HG02870 (cell line): ENCODE results near the gene ZNF805.
A peak's percentile ranks its signal among the peaks of the same experiment; 100 is the strongest.
"Not testable (repeated sequence)": the region's sequence is repeated elsewhere in the genome, so short reads cannot be mapped to it uniquely, and the experiment has no call there.

ENCODE experiments used
- ATAC-seq: cut with Tn5 transposase; IDR thresholded peaks from one replicate; pipeline ENCODE4 v1.9.1; 2021; ENCODE audit warnings: mild to moderate bottlenecking, moderate library complexity; ENCODE audit not compliant: unreplicated experiment

Gene ZNF805

DNA sequence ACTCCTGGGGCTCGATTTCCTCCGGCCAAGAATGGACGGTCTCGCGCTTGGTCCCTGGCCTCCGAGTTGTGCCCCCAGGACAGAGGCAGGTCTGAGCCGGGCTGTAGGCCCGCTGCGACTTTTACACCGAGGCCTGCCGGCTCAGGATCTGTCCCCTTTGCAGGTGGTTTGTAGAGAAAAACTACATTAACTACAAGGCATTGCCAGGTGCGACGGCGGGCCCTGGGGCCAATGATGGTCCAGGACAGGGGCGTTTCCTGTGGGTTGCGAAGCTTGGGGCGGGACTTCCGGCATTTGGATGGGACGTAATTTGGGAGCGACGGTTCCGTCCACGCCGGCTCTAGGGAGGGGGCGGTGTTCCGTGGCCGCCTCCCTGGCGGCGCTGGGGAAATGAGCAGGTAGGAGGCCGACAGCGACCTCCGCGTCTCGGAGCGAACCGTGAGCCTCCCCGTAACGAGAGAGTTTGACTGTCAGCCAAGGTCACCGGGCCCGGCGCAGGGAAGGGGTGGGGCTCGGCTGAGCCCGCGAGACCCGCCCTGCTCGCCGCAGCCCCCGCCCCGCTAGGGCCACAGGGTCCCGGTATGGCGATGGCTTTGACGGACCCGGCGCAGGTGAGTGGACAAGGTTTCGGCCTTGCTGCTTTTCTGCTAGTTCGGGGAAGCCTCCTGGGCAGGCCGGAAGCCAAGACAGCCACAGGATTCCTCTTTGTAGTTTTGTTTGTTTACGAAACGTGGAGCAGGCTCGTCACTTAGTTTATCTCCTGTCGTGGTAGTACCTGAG, at the start of gene ZNF805:
TSS of gene ZNF805 (plus strand) at position 322 of the 780 bp plus-strand sequence. CDS start at position 582, 260 bp downstream.
- ATAC-seq, result peak; percentile 89

DNA sequence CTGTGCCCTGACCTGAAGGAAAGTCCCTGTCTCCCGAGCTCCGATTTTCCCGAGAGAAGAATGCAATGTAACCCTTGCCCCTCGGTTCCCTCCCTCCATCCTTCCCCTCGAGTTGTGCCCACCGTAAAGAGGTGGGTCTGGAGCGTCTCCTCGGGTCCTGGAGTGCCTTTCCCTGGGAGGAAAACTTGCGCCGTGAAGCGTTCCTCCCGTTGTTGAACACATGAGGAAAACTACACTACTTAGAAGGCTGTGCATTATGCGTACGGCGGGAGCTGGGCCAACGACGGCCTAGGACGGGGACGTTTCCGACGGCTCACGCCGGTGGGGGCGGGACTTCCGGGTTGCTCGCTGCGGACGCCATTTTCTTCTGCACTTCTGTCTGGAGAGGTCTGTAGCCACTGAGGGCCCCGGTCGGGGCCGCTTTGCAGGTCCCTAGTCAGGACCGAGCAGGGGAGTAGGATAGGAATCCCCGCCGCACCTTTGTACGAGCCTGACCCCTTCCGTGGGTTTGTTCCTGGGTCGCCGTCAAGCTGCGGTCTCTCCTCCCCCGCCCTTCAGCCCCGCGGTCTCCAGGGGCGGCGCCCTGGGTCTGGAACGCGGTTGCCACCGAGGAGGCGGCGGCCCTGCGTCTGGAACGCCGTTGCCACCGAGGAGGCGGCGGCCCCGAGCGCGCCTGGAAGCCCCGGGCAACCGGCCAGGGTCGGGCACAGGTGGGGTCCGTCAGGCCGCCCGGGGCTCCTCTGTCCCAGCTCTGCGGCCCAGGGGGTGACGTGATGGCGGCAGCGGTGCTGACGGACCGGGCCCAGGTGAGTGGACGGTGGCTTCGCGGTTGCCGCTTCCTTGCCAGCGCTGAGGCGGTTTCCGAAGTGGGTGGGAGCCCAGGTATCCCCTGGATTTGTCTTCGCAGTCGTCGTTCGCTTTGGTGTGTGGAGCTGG, 49.0 kb upstream of the ZNF805 start, which contains the start of gene ZNF264:
TSS of gene ZNF264 (plus strand) at position 360 of the 936 bp plus-strand sequence. CDS start at position 774, 414 bp downstream.
- peak; percentile 94 for ATAC-seq

DNA sequence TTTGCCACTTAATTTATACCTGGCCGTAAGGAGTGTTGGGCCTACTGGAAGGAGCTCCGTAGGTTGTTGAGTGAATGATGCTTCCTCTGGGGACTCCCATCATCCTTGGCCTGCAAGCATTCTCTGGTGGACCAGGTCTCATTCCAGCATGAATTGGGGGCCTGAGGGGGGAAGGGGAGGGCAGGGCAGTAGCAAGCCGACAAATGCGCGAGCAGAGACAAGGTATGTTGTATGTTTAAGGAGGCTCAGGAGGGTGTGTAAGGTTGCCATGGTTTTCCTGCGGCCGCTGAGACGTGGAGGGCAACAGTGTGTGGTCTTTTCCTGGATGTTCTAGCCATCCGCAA, 48.4 kb upstream of the ZNF805 start:
- ATAC-seq, result peak; percentile 13

DNA sequence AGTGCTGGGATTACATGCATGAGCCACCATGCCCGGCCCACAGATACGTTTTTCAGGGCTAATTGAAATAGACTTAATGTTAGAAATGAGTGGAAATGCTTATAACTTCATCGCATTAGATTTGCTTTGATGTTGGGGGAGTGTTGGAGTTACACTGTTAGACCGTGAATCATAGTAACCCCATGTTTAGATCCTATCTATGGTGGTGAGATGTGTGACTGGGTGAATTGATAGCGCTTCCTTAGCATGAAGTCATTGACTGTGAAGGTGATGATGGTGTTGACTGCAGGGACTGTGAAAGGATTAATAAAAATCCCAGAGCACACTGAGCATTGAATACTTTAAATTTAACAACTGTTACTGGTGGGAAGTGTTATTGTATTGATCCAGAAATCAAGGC, 47.4 kb upstream of the ZNF805 start:
- ATAC-seq, result no peak

DNA sequence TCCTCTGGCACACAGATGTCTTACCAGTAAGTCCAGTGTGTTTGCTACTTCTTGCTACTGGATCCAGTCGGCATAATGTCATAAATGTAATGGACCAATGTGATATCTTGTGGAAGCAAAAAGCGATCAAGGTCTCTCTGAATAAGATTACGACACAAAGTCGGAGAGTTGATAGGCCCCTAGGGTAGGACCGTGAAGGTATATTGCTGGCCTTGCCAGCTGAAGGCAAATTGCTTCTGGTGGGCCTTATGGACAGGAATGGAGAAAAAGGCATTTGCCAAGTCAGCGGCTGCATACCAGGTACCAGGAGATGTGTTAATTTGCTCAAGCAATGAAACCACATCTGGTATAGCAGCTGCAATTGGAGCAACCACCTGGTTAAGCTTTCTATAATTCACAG, 42.6 kb upstream of the ZNF805 start:
- ATAC-seq, result not testable (repeated sequence)

DNA sequence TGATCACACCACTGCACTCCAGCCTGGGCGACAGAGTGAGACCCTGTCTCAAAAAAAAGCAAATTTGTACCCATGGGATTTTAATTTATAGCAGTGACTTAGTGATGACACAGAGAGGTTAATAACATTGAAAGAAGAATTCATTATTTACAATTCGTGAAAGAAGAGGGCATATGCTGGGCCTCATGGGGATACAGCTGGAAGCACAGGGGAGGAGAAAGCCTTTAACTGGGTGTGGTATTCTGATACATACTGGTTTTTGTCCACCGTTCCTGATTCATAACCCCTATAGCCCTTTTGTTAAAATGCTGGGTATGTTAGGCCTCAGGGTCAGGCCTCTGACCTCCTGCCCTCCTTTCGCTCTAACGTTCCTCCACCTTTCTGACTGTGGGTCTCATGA, 38.3 kb upstream of the ZNF805 start:
- ATAC-seq, result no peak

DNA sequence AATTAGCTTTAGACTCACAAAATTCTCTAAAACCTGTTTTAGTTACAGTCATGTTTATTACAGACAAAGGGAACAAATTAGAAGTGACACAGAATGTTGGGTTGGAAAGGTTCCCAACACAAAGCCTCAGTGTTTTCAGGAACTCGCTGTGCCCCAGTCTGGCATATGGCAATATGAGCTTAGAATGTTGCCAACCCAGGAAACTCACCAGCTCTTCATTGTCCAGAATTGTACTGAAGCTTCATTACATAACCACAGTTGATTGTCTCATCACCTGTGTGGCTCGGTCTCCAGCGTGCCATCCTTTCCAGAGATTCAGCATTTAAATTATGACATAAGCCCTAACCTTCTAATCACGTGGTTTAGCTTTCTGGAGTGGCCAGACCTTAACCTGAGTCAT, 30.1 kb upstream of the ZNF805 start:
- ATAC-seq, result no peak

DNA sequence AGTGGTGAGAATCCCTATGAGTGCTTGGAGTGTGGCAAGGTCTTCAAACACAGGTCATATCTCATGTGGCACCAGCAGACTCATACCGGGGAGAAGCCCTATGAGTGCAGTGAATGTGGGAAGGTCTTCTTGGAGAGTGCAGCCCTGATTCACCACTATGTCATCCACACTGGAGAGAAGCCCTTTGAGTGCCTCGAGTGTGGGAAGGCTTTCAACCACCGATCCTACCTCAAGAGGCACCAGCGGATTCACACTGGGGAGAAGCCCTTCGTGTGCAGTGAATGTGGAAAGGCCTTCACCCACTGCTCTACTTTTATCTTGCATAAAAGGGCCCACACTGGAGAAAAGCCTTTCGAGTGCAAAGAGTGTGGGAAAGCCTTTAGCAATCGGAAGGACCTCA, 28.3 kb upstream of the ZNF805 start:
- no peak for ATAC-seq

DNA sequence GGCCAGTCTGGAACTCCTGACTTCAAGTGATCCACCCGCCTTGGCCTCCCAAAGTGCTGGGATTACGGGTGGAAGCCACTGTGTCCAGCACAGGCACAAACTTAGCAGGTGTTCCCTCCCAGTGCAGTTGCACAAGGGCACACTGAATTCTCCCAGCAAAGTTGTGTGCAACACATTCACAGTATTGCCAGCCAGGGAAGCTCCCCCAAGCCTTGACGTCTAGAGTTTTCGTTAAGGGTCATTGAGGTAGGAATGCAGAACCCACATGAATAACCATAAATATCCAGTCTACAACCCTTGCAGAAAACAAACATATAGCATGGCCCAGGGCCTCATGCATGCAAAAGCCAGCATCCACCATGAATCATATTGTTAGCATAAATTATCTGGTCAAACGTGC, 12.9 kb upstream of the ZNF805 start:
- no peak for ATAC-seq

DNA sequence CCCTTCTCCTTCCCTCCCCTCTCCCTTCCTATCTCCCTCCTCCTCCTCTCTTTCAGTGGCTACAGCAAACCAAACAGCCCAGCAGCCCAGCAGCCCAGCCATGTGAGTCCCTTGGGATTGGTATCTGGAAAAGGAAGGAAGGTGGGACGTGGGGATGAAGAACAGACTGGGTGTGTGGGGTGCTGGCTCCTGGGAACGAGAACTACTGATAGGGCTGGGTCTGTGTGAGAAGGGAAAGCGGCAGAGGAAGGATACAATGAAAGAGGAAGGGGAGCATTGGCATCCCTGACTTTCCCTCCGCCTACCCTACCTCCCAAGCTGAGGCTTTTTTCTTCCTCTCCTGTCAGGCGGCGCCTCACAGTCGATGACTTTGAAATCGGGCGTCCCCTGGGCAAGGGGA, 8.7 kb upstream of the ZNF805 start:
- ATAC-seq, result no peak

DNA sequence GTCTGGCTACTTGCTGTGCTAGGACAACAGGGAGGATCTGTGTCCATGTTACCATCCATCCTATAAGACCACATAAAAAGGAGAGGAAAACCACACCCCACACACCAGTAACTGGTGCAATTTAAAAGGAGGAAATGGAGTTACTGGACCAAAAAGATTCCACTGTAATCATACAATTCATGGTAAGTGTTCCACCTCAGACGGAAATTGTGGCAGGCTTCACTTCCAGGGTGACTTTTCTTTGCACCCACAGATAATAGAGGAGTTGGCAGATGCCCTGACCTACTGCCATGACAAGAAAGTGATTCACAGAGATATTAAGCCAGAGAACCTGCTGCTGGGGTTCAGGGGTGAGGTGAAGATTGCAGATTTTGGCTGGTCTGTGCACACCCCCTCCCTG, 7.2 kb upstream of the ZNF805 start:
- ATAC-seq, result no peak

DNA sequence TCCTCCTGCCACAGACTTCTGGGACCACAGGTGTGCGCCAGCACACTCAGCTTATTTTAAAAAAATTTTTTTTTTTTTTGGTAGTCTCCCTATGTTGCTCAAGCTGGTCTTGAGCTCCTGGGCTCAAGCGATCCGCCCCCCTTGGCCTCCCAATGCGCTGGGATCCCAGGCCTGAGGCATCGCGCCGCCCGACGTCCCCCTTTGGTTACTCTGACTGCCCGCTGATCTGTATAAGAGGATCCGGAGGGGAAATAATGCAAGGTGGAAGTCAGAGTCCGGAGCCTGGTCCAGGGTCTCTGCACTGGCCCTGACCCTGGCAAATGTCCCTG, 486 bp upstream of the ZNF805 start:
- peak; percentile 10 for ATAC-seq

DNA sequence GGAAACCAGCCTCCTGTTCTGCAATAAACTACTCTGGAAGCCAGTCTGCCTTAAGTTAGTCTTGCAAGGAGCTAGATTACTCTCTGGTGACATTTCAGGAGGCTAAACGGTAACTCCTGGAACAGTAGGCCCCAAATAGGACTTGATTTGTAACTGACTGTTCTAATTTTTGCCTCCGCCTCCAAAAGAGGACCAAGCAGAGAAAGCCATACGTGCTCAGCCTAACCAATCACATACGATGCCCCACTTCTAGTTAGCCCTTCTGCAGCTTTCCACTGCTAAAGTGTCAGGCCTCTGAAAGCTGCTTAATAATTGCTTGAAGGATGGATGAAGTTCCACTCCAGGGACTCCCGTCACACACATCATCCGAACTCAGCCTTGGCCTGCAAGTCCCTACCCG, 744 bp downstream of the ZNF805 start:
- ATAC-seq, result no peak

DNA sequence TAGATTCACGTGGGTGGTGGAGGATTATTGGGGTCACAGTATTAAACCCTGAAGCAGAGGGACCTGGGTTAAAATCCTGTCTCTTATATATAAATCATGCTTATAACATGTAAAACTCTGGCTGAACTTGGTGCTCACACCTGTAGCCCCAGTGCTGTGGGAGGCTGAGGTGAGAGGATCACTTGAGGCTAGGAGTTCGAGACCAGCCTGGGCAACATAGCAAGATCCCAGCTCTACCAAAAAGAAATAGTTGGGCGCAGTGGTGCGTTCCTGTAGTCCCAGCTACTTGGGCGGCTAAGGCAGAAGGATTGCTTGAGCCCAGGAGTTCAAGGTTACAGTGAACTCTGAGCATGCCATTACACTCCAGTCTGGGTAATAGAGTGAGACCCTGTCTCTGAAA, 2.4 kb downstream of the ZNF805 start:
- ATAC-seq, result no peak

DNA sequence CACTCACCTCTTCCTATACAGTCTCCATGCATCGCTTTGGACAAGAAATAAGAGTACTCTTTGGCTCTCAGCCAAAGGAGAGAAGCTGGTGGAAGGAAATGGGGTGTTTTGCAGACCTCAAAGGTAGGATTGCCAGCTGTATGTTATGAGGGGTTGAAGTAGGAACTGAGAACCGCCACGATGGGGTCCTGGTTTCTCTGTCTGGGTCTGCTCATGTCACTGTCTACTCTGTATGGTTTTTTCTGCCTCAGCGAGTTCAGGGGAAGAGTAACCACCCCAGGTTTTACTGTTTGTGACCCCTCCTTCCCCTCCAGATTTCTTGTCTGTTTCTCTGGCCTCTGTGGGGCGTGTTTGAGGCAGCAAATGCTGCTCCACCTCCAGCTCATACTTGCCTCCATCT, 4.1 kb downstream of the ZNF805 start:
- ATAC-seq, result no peak

DNA sequence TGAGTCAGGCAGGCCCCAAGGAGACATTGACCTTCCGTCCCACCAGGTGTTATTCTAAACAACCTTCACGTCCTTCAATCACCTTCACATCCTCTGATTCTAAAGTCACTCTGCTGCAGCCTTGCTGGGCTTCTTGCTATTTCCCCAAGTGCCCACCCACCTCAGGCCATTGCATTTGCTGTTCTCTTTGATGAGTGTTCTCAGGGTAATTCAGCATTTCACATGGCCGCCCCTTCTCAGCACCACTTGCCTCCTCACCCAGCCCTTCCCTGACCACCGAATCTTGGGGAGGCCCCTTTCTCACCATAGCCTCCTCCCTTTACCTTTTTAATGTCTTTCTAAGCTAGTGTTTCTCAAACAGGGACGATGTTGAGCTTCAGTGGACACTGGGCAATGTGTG, 4.6 kb downstream of the ZNF805 start:
- no peak for ATAC-seq

DNA sequence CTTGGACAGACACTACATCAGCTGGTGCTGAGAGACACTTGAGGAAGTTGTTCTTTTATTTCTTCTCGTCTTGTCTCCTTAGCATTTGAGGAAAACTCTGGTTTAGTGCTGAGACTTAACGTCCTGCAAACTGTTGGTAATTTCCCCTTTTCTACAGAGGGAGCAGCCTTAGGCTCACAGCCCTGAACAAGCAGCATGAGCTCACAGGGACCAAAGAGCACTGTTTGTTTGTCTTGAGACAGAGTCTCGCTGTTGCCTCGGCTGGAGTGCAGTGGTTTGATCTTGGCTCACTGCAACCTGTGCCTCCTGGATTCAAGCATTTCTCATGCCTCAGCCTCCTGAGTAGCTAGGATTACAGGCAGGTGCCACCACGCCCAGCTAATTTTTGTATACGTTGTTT, 5.5 kb downstream of the ZNF805 start:
- no peak for ATAC-seq

DNA sequence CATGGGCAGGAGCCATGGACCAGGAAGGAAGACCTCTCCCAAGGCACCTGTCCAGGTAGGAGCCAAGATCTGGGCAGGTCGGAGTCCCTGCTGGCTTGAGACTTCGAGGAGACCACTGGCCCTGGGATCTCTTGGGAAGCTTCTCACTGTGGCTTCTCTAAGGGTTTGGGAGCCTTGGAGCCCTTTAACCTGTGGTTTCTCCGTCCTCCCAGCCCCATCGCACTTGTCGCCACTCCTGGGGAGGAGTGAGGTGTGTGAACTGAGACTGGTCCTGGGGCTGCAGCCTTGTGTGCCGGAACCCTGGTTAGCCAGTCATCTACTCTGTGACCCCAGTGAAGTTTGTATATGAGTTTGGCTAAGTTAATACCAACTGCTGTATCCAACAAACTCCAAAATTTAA, 8.2 kb downstream of the ZNF805 start:
- ATAC-seq, result no peak

DNA sequence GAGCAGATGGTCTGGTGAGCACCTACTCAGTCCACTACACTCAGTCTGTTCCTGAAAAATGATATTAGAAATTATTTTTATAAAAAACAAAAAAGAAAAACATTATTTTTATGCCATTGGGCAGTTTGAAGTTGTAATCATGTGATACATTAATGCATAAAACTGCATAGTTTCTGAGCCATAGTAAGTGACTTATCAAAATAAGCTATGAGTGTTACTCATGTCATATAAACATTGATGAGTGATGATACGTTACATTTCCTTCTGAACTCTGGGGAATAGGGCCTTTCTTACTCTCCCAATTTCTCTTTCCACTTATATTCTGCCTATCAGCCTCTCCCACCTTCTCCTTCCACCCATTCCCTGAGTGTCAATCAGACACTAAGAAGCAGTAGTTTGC, 8.9 kb downstream of the ZNF805 start:
- ATAC-seq, result no peak

DNA sequence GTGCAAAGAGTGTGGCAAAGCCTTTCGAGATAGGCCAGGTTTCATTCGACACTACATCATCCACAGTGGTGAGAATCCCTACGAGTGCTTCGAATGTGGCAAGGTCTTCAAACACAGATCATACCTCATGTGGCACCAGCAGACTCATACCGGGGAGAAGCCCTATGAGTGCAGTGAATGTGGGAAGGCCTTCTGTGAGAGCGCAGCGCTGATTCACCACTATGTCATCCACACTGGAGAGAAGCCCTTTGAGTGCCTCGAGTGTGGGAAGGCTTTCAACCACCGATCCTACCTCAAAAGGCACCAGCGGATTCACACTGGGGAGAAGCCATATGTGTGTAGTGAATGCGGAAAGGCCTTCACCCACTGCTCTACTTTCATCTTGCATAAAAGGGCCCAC, 13.3 kb downstream of the ZNF805 start:
- ATAC-seq, result not testable (repeated sequence)

DNA sequence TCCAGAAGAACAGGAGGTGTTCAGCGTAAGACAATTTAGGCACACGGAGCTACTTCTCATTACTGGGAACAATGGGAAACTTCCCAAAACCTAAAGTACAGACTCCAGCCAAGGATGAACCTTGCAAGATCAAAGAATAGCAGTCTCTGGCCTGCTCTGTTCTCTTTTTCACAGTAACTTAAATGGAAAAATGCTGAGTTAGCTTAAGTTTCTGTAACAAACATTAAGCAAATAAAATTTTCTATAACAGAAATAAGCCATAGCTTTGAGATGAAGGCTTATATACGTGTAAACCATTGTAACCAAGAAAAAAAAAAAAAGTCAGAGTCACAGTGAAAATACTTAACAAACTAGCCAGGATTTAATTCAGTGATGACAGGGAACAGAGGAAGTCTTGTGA, 21.6 kb downstream of the ZNF805 start:
- no peak for ATAC-seq

DNA sequence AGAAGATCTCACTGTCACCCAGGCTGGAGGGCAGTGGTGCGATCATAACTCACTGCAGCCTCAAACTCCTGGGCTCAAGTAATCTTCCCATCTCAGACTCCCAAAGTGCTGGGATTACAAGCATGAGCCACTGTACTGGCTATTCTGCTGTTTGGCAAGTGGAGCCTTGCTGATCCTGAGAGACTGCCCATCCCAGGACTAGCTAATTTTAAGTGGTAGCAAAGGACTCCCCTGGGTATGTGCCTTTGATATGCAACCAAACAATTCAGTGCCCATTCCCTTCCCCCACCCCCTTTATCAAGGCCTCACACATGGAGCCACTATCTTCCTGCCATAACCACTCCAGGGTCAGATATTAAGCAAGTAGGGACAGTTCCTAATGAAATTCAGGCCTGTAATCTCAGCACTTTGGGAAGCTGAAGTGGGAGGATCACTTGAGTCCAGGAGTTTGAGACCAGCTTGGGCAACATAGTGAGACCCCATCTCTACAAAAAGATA, 22.9 kb downstream of the ZNF805 start:
- ATAC-seq, result no peak
